HepG2 (cell line): ENCODE data around the gene UBALD1. TPM values are rescaled to one million over a fixed set of nuclear protein-coding genes. Genes with fewer than 3 reads are reported as not detected.

Source experiments
- HOXA5 ChIP-seq: sonication (generic); formaldehyde crosslinking; IDR thresholded peaks from 2 replicates; pipeline ENCODE4 v1.4.0; 2020; ENCODE audit warnings: missing genetic modification reagents
- IRX3 ChIP-seq: sonication (generic); formaldehyde crosslinking; IDR thresholded peaks from 2 replicates; pipeline ENCODE4 v1.8.1; 2023; ENCODE audit warnings: mild to moderate bottlenecking, low read depth, missing genetic modification reagents, borderline replicate concordance
- KDM5A ChIP-seq: fragments of 200-600 bp; sonication (generic); IDR thresholded peaks from 2 replicates; pipeline ENCODE4 v1.7.0; 2018; ENCODE audit warnings: antibody characterized with exemption, mild to moderate bottlenecking, low read length, borderline replicate concordance
- MEIS2 ChIP-seq: sonication (generic); formaldehyde crosslinking; IDR thresholded peaks from 2 replicates; pipeline ENCODE4 v1.9.0; 2021; ENCODE audit warnings: mild to moderate bottlenecking, missing genetic modification reagents
- PHB2 ChIP-seq: fragments of 450-650 bp; IDR thresholded peaks from 2 replicates; pipeline ENCODE4 v1.6.1; 2018; ENCODE audit not compliant: partially characterized antibody
- PHF21A ChIP-seq: sonication (generic); formaldehyde crosslinking; IDR thresholded peaks from 2 replicates; pipeline ENCODE4 v1.5.0; 2020; ENCODE audit warnings: mild to moderate bottlenecking, missing genetic modification reagents
- TBL1XR1 ChIP-seq: fragments of 150-350 bp; IDR thresholded peaks from 2 replicates; pipeline ENCODE4 v1.6.1; 2014; ENCODE audit warnings: borderline replicate concordance, low read length; ENCODE audit not compliant: partially characterized antibody
- TOE1 ChIP-seq: sonication (generic); formaldehyde crosslinking; IDR thresholded peaks from 2 replicates; pipeline ENCODE4 v1.4.0; 2020; ENCODE audit warnings: mild to moderate bottlenecking, missing genetic modification reagents
- ZNF331 ChIP-seq: sonication (generic); formaldehyde crosslinking; IDR thresholded peaks from 2 replicates; pipeline ENCODE4 v1.4.0; 2020; ENCODE audit warnings: missing genetic modification reagents
- ZNF572 ChIP-seq: sonication (generic); formaldehyde crosslinking; IDR thresholded peaks from 2 replicates; pipeline ENCODE4 v1.5.1; 2020; ENCODE audit warnings: mild to moderate bottlenecking, missing genetic modification reagents
- ZNF652 ChIP-seq: IDR thresholded peaks from 2 replicates; pipeline ENCODE4 v1.6.1; 2016; ENCODE audit warnings: low read depth, borderline replicate concordance
- ZNF75D ChIP-seq: sonication (generic); formaldehyde crosslinking; IDR thresholded peaks from 2 replicates; pipeline ENCODE4 v1.8.1; 2023; ENCODE audit warnings: missing genetic modification reagents, mild to moderate bottlenecking, borderline replicate concordance
- ZNF777 ChIP-seq: sonication (generic); formaldehyde crosslinking; IDR thresholded peaks from 2 replicates; pipeline ENCODE4 v1.4.0; 2020; ENCODE audit warnings: missing genetic modification reagents
- ZNF878 ChIP-seq: sonication (generic); formaldehyde crosslinking; IDR thresholded peaks from 2 replicates; pipeline ENCODE4 v1.8.1; 2023; ENCODE audit warnings: mild to moderate bottlenecking, missing genetic modification reagents, moderate library complexity
- polyA plus RNA-seq, 8 experiments: library from polyadenylated mRNA; depleted of rRNA in 3 of 8; stranded (reverse) in 7 of 8; unstranded in 1 of 8; fragments of >200 nt; fragmentation: Illumina TruSeq in 4 of 8; extraction: Trizol in 4 of 8; gene quantifications; 2 replicates each; pipeline versions ENCODE4 v1.2.1 to v1.2.3, GENCODE V29; 2011 to 2016; ENCODE audit warnings: low read depth in 4 of 8, missing spikeins in 1 of 8, mixed read lengths in 1 of 8; ENCODE audit not compliant: insufficient read depth in 1 of 8
- total RNA-seq, 5 experiments: library from RNA; depleted of rRNA; stranded (reverse); fragments of >200 nt; fragmentation: Illumina TruSeq; extraction: Trizol; gene quantifications; 2 replicates each; pipeline ENCODE4 v1.2.3, GENCODE V29; 2016; ENCODE audit warnings: low read depth in 1 of 5
- TF ChIP-seq, protein P1 (sequence below): IDR thresholded peaks from 2 replicates; pipeline ENCODE4 v1.6.1; 2016; ENCODE audit warnings: missing genetic modification reagents, missing compliant biosample characterization
- TF ChIP-seq, protein P2 (sequence below): sonication (generic); formaldehyde crosslinking; IDR thresholded peaks from 2 replicates; pipeline ENCODE4 v1.4.0; 2020; ENCODE audit warnings: missing genetic modification reagents, borderline replicate concordance
- TF ChIP-seq, protein P3 (sequence below): sonication (generic); formaldehyde crosslinking; IDR thresholded peaks from 2 replicates; pipeline ENCODE4 v1.8.1; 2023; ENCODE audit warnings: missing genetic modification reagents, mild to moderate bottlenecking, borderline replicate concordance
- TF ChIP-seq, protein P4 (sequence below): IDR thresholded peaks from 2 replicates; pipeline ENCODE4 v1.6.1; 2016; ENCODE audit warnings: low read depth
- TF ChIP-seq, protein P5 (sequence below): sonication (generic); formaldehyde crosslinking; conservative IDR thresholded peaks from 2 replicates; pipeline ENCODE4 v1.8.0; 2022; ENCODE audit warnings: missing genetic modification reagents
- TF ChIP-seq, protein P6 (sequence below): sonication (generic); formaldehyde crosslinking; IDR thresholded peaks from 2 replicates; pipeline ENCODE4 v1.5.0; 2020; ENCODE audit warnings: missing genetic modification reagents, mild to moderate bottlenecking, borderline replicate concordance

Gene UBALD1
- total and polyA plus RNA-seq, 2 of the 13 experiments (the other 11 are each of a cell fraction or from before 2014, with no cell fraction given), result 6.8 to 12.3 TPM

DNA sequence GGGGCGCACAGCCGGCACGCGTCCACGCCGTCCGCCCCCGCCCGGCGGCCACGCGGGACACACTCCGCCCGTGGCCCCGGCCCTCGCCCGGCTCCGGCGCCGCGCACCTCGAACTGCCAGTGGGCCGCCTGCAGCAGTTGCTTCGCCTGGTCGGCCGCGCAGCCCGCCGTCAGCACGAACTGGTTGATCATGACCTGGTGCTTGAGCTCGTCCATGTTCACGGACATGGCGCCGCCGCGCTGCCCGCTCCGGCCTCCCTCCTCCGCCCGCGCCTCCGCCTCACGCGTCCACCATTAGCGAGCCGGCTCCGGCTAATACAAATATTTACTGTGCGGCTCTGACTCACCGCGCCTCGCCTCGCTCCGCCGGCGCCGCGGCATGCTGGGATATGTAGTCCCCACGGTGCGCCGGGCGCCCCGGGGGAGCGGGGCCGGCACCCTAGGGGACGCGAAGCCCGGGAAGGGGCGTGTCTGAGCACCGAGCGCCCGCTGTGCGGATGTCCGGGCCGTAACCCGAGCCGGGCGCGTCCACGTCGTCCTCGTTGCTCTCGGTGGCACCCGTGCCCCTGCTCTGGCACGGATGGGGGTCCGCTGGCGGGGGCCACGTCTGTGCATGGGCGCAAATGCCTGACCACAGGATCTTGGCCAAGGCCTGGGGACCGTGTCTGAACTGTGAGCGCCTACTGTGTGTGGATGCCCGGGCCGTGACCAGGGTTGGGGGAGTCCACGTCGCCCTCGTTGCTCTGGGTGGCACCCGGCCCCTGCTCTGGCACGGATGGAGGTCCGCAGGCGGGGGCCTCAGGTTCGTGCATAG is at the start of gene UBALD1 (continued):
- TF ChIP-seq TBL1XR1, result peak; percentile 40
- no peak for TF ChIP-seq ZNF652
- TF ChIP-seq PHF21A (CRISPR knock-in tag), result peak; percentile 83
- TF ChIP-seq ZNF572 (CRISPR knock-in tag), result no peak
- peak; percentile 71; the same call in 1 of the 2 replicates for TF ChIP-seq HOXA5
- no peak for TF ChIP-seq ZNF878 (CRISPR knock-in tag)
- TF ChIP-seq, protein P1, sequence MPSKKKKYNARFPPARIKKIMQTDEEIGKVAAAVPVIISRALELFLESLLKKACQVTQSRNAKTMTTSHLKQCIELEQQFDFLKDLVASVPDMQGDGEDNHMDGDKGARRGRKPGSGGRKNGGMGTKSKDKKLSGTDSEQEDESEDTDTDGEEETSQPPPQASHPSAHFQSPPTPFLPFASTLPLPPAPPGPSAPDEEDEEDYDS (CRISPR knock-in tag), result peak; percentile 80
- TF ChIP-seq KDM5A, result no peak
- TF ChIP-seq, protein P2, sequence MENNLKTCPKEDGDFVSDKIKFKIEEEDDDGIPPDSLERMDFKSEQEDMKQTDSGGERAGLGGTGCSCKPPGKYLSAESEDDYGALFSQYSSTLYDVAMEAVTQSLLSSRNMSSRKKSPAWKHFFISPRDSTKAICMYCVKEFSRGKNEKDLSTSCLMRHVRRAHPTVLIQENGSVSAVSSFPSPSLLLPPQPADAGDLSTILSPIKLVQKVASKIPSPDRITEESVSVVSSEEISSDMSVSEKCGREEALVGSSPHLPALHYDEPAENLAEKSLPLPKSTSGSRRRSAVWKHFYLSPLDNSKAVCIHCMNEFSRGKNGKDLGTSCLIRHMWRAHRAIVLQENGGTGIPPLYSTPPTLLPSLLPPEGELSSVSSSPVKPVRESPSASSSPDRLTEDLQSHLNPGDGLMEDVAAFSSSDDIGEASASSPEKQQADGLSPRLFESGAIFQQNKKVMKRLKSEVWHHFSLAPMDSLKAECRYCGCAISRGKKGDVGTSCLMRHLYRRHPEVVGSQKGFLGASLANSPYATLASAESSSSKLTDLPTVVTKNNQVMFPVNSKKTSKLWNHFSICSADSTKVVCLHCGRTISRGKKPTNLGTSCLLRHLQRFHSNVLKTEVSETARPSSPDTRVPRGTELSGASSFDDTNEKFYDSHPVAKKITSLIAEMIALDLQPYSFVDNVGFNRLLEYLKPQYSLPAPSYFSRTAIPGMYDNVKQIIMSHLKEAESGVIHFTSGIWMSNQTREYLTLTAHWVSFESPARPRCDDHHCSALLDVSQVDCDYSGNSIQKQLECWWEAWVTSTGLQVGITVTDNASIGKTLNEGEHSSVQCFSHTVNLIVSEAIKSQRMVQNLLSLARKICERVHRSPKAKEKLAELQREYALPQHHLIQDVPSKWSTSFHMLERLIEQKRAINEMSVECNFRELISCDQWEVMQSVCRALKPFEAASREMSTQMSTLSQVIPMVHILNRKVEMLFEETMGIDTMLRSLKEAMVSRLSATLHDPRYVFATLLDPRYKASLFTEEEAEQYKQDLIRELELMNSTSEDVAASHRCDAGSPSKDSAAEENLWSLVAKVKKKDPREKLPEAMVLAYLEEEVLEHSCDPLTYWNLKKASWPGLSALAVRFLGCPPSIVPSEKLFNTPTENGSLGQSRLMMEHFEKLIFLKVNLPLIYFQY (CRISPR knock-in tag), result peak; percentile 25; the same call in 1 of the 2 replicates
- TF ChIP-seq, protein P3, sequence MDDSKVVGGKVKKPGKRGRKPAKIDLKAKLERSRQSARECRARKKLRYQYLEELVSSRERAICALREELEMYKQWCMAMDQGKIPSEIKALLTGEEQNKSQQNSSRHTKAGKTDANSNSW (CRISPR knock-in tag), result no peak
- TF ChIP-seq, protein P4, sequence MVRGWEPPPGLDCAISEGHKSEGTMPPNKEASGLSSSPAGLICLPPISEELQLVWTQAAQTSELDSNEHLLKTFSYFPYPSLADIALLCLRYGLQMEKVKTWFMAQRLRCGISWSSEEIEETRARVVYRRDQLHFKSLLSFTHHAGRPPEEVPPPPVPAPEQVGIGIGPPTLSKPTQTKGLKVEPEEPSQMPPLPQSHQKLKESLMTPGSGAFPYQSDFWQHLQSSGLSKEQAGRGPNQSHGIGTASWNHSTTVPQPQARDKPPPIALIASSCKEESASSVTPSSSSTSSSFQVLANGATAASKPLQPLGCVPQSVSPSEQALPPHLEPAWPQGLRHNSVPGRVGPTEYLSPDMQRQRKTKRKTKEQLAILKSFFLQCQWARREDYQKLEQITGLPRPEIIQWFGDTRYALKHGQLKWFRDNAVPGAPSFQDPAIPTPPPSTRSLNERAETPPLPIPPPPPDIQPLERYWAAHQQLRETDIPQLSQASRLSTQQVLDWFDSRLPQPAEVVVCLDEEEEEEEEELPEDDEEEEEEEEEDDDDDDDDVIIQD (CRISPR knock-in tag), result no peak
- TF ChIP-seq PHB2, result no peak
- TF ChIP-seq, protein P5, sequence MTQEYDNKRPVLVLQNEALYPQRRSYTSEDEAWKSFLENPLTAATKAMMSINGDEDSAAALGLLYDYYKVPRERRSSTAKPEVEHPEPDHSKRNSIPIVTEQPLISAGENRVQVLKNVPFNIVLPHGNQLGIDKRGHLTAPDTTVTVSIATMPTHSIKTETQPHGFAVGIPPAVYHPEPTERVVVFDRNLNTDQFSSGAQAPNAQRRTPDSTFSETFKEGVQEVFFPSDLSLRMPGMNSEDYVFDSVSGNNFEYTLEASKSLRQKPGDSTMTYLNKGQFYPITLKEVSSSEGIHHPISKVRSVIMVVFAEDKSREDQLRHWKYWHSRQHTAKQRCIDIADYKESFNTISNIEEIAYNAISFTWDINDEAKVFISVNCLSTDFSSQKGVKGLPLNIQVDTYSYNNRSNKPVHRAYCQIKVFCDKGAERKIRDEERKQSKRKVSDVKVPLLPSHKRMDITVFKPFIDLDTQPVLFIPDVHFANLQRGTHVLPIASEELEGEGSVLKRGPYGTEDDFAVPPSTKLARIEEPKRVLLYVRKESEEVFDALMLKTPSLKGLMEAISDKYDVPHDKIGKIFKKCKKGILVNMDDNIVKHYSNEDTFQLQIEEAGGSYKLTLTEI, result no peak
- TF ChIP-seq, protein P6, sequence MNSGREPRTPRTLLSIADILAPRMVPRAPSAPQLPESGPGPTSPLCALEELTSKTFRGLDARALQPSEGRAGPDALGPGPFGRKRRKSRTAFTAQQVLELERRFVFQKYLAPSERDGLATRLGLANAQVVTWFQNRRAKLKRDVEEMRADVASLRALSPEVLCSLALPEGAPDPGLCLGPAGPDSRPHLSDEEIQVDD, result no peak
- TF ChIP-seq ZNF331, result peak; percentile 44; the same call in 1 of the 2 replicates
- TF ChIP-seq ZNF777 (CRISPR knock-in tag), result peak; percentile 48
- no peak for TF ChIP-seq TOE1 (CRISPR knock-in tag)
- no peak for TF ChIP-seq ZNF75D
- TF ChIP-seq MEIS2, result no peak
- TF ChIP-seq IRX3 (CRISPR knock-in tag), result no peak
